Activated CD8-positive, alpha-beta memory T cell treated with anti-CD3 and anti-CD28 coated beads for 4 hours (primary cell): ENCODE measurements around the gene MGMT.
"Not testable (repeated sequence)": the region's sequence is repeated elsewhere in the genome, so short reads cannot be mapped to it uniquely, and the experiment has no call there.

Experiments used
- DNase-seq, 2 donors: peaks; one replicate each; pipeline ENCODE4 v3.0.0-alpha.2; 2020; ENCODE audit warnings: low read depth in 2 of 2

Gene MGMT

GRCh38 chr10:129466703-129467358, at the start of gene MGMT:
MGMT (plus strand) TSS chr10:129467241.
- DNase-seq = peak; percentile 94 to 96

DNA sequence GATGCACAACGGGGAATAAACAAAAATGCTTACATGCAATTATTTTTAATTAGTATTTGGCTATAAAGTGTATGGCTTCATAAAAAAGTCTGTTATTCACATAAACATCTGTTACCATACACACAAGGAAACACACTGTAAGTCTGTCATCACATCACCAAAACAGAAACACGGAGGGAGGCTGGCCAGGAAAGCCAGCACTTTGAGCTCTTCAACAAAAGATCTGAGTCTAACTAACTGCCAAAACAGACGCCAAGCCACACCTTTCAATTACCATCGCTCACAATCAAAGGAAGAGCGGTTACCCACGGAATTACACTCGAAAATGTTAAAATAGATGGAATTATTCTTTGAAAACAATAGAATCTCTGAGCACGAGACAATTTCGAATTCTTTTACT, 49.2 kb upstream of the MGMT start:
- DNase-seq = no peak

- no peak for DNase-seq
Observed at GRCh38 chr10:129418496-129419225, 48.4 kb upstream of the MGMT start.

DNA sequence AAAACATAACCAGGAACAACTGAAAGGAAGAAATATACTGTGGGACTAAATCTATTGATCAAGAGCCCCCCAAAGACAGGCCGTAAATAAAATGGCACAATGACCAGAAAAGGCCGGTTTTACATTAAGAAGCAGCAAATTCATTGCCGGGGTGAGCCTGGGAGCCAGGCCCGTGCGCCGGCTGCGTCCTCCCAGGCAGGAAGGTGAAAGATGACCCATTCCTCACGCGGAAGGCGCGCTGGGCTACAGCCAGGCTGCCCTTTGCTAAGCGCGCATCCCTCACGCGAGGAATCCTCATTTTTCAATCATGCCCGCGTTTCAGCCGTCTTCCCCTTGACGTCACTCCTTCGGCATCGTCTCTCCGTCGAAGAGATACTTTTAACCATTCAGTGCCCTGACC, 47.6 kb upstream of the MGMT start:
- DNase-seq = no peak

DNA sequence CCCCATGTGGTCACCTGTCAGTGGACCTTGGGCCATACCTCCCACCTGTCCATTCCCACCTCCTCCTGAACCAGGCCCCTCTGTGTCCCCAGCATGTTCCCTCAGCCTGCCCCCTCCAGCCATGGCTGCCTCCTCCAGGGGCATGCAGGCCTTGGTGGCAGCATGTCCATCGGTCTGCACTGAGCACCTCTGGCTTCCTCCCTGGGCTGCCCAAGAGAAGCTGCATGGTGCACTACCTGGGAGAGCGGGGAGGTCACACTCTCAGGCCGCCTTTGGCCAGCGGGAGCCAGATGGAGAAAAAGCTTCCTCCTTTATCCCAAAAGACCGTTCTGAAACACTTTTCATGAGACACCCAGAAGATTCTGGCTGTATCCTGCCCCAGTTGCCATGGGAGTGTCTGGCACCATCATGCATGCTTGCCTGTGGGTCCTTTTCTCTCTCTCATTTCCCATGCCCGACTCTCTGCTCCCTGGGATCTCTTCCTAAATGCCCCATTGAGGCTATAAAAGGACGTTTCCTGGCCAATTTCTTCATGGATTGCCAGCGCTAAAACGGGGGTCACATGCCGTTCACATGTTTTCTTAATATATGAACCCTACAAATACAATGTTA, 45.5 kb upstream of the MGMT start:
- no peak for DNase-seq

DNA sequence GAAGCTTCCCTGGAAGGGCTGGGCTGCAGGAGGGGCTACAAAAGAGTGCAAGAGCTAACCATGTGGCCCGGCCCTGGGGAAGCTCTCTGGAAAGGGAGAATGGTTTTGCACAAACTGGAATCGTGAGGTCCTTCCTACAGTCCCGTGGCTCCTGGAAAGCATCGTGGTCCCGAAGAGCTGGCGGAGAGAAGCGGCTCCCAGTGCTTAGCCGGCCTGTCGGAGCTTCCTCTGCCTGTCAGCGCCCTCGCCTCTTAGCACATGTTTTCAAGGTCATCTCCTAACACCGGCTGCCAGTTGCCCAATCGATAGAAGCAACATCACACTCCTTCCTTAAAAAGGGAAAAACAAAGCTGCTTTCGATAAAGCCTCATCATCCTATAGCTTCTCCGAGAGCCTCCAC, 42.1 kb upstream of the MGMT start:
- no peak for DNase-seq

DNA sequence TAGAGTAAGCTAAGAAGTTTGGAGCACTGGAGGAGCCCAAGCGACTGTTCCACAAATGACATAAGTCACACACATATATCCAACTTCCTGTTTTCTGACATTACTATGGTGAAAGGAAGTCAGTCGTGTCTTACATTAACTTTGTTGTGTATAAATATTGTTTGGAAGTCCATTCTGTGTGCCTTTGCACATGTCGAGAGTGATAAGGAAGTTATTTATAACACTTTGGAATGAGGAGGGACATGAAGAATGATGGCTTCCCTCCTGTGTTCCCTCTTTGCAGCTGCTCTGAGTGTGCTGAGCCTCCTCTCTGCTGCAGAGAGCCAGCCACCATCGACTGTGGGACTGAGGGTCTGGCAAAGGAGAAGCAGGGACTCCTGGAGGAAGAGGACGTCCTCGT, 40.4 kb upstream of the MGMT start:
- DNase-seq = no peak

- DNase-seq = no peak
Observed at GRCh38 chr10:129433266-129433665, 33.8 kb upstream of the MGMT start.

DNA sequence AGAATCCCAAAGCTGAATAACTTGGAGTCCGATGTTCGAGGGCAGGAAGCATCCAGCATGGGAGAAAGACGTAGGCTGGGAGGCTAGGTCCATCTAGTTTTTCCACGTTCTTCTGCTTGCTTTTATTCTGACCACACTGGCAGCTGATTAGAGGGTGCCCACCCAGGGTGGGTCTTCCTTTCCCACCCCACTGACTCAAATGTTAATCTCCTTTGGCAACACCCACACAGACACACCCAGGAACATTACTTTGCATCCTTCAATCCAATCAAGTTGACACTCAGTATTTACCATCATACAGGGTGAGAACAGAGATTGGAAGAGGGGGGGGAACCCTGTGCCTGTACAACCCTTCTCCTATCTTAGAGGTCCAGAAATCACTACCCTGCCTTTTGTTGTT, 31.3 kb upstream of the MGMT start:
- DNase-seq = not testable (repeated sequence)

DNA sequence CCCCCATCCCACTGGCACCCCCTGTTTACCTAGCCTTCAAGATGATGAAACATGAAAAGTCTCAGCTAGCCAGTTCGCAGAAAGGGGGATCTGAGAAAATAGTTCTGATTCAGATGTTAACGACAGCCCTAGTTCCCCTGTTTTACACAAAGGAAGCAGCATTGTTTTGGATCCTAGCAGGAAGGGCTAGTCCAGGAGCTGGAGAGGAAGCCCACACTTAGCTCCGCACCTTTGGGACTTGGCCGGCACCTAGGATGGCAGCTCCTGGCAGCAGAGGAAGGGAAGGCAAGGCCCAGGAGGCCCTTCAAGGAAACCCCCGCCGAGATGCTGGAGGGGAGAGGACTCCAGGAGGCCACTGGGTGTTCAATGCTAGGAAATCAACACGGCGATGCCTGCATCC, 29.0 kb upstream of the MGMT start:
- no peak for DNase-seq

DNA sequence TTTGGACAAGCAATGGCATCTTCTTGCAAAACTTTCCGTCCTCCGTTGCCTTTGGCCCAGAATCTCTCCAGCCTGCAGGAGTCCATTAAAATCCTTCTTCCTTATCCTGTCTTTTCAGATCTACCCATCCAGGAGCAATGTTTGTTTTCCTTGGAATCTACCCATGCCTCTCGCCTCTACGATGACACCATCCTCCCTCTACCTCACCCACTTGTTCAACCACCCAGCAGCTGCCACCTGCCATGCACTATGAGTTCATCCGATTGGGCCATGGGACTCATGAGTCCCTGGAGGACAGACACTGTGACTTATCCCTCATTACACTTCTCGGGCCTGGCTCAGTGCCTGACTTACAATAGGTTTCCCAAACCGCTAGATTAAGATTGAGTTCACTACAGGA, 26.8 kb upstream of the MGMT start:
- no peak for DNase-seq

DNA sequence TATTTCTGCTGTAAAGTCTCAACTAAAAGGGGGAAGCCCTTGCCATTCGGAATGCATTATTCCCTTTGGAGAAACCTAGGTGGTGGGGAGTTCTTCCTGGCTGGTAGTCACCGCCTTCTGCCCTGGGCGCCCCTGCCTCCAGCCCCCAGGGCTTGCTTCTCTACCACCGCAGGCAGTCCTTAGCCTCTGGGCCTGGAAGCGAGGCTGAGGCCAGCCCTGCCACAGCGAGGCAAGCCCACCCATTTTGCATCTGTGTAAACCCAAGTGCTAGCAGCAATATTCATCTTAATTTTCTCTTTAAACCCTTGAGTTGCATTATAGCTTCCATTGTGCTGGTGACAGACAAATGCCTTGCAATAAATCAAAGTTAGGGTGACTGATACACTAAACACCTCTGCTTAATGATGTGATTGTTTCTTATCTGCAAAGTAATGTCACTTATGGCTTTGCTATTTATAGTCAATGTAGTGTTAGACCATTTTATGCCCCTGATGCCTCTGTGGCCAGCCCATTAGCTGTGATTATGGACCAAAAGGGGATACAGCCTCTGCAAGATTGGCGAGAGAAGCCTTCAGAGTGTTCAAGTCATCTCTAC, 26.2 kb upstream of the MGMT start:
- no peak for DNase-seq

DNA sequence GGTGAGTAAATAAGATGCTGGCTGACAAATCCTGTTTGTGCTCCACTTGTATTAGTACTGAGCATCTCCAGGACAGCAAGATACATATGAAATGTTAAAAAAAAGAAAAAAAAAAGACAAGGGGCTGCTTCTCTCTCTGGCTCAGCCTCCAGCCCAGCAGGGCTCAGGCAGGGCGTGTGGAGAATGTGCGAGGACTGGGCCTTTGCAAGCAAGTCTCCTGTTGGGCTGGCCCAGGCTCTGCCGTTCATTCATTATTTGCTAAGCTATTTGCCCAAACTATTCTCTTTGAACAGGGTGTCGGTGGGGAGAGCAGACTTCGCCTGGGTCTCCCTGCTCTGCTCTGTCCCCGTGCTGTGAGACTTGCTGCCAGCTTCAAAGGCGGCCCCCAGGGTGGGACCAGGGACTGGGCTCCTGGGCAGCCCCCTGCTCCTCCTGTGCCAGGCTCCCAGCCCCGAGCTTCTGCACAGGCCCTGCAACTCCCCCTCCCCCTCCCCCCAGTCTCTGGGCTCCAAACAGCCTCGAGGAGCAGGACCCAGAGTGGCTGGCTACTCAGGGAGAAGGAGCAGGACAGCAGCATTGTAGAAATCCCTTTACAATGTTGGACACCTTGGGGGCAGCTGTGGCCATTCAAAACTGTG, 25.6 kb upstream of the MGMT start:
- DNase-seq = no peak

DNA sequence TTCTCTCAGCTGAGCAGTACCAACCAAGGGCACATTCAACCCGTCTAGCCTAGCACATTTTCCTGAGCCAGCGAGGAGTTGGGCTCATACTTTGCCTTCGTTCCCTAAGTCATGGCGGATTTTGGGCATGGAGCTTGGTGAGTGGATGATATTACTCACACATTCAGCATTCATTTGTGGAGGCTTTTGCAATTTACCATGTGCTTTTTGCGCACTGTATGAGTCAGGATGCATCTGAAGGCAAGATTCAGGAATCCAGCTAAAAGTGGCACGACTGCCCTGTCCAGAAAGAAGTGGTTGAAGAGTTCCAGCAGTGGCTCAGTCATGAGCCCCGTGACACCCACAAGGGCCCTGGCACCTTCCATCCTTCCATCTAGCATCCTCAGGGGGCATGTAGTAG, 24.2 kb upstream of the MGMT start:
- DNase-seq = no peak

DNA sequence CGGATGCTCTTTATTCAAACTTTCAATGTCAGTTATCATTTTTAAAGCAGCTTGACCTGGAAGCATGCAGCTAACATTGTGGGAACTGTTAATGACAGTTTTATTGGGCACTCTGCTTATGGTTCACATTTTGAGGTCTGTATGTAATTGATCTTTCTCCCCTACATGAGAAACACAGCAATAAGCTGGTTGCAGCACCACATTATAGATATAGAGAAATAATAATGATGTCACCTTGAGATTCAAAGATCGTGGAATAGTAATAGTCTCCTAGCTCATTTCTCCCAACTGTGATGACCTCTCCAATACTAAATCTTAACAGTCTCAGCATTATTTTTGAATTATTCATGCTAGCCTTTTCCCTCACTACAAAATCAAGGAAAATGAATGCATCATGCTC, 22.7 kb upstream of the MGMT start:
- DNase-seq = no peak

DNA sequence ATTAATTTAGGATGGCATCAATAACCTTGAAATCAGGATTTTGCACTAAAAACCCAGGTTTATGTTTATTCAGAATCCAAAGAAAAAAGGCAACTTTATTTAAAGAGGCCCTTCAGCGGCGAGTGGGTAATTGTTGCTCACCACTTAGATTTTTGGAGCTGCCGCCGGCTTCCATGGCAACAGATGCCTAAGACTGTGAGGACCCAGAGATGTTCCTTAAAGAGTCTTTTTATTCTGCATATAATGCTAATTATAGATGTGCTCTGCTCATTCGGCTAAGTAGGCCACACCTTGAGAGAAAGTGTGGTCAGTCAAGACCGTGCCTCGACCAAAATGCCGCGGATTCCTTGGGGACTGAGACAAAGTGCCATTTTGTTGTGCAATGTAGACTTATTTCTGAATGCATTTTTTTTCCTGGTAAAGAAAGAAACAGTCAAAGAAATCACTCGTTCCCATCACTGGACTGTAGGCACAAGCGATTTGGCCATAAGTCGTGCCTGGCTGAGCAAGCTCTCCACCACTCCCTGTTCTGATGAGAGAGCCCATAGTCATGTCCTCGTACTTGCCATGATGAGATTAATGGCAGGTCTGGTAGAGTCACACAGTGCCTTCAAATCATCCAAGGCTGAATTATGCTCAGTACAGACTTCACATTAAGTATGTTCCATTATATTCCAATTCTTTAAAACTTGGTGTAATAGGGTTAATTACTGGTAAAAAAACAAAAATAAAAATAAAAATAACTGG, 21.4 kb upstream of the MGMT start:
- no peak for DNase-seq

DNA sequence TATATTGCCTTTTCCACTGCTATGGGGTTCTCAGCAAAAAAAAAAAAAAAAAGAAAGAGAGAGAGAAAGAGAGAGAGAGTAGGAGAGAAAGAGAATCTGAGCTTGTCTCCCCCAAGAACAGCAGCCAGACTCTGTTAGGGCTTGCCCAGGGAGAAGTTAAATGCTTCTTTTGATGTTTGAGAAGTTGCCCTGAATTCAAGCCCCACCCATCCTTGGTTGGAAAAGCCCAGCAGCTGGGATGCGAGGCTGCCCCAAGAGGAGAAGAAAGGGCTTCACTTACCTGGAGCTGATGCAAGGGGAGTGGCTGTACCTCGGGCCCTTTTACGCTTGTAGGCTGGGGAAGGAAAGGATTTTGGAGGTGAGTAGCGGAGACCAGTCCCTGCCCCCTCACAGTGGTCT, 20.9 kb upstream of the MGMT start:
- DNase-seq = no peak

- DNase-seq = no peak
Observed at GRCh38 chr10:129447486-129447885, 19.6 kb upstream of the MGMT start.

GRCh38 chr10:129448086-129448485, 19.0 kb upstream of the MGMT start:
- no peak for DNase-seq

GRCh38 chr10:129448539-129448938, 18.5 kb upstream of the MGMT start:
- no peak for DNase-seq

DNA sequence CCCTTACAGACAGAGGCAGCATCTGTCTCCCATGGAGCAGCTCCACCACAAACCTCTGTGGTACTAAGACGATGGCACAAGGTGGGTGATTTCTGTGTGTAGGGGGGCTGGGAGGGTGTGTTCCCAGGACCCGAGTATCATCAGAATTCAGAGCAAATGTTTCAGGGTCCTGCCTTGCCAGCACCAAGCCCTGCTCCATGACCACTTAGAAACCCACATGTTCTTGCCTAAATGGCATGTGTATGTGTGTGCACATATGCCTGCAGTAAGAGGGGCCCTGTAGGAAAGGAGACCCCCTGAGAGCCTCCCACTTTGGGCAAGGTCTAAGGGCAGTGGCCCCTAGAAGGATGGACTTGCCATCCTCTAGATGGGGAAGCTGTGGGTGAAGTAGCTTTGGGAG, 17.1 kb upstream of the MGMT start:
- no peak for DNase-seq

DNA sequence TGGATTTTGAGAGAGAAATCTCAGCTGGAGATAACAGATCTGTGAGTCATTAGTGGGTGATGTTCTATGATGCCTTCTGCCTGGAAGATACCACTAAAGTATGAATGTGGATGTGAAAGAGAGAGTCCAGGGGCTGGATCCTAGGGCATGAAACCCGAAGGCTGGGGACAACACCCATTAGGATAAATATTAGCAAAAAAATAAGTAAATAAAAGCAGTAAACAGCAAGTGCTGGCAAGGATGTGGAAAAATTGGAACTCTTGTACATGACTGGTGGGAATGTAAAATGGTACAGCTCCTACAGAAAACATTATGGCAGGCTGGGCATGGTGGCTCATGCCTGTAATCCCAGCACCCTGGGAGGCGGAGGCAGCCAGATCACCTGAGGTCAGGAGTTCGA, 16.6 kb upstream of the MGMT start:
- no peak for DNase-seq
